Epithelial cell of prostate (primary cell): ENCODE data around the gene ARID1A.
"Not testable (repeated sequence)": the region's sequence is repeated elsewhere in the genome, so short reads cannot be mapped to it uniquely, and the experiment has no call there.

Source experiments
- DNase-seq: peaks from one replicate; pipeline ENCODE4 v3.0.0-alpha.2; 2011; ENCODE audit warnings: low read depth, low spot score
- H3K27ac ChIP-seq: fragments of 450-650 bp; 2 replicates; pipeline ENCODE4 v1.5.1; 2017; ENCODE audit warnings: mild to moderate bottlenecking

Gene ARID1A

GRCh38 chr1:26724926-26725325, 29.1 kb downstream of the ARID1A start:
- no peak overlapping the region for H3K27ac ChIP-seq
- no peak for DNase-seq

DNA sequence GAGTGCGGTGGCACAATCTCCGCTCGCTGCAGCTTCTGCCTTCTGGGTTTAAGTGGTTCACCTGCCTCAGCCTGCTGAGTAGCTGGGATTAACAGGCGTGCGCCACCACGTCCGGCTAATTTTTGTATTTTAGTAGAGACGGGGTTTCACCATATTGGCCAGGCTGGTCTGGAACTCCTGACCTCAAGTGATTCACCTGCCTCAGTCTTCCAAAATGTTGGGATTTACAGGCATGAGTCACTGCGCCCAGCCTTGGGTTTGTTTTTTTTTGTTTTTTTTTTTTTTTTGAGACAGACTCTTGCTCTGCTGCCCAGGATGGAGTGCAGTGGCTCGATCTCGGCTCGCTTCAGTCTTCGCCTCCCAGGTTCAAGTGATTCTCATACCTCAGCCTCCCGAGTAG, 30.1 kb downstream of the ARID1A start:
- H3K27ac ChIP-seq, DNase-seq: not testable (repeated sequence)

DNA sequence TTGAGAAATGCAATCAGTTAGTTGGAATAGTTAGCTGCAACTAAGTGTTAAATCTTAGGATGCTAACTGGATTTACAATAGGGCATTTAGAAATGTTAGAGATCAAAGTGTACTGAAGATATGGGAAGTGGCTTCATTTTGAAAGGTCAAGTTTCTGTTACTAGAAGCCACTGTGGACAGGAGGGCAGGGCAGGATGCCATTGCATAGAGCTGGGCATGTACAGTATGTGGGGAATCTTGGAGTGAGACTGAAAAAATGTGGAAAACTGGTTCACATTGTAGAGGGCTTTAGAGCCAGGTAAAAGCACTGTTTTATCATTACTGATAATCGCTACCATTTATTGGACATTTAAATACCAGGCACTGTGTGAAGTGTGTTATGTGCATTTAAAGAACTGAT, 31.0 kb downstream of the ARID1A start:
- DNase-seq: no peak
- H3K27ac ChIP-seq: no peak overlapping the region

DNA sequence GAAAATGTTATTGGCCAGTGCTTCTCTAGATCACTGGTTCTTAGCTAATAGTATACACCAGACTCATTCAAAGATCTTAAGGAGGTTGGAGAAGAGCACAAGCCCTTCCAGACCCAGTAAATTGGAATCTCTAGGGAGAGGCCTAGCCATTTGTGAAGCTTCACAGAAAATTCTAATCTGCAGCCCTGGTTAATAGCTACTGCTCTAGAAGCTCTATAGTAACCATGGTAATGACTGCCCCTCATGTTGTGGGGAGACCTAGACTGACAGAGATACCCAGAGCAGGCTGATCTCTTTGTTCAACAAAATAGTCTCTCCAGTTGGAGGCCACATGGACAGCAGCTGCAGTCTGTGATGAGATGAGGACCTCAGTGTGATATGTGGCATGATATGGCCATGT, 31.7 kb downstream of the ARID1A start:
- DNase-seq: no peak
- no peak overlapping the region for H3K27ac ChIP-seq

- DNase-seq: no peak
- no peak overlapping the region for H3K27ac ChIP-seq
Measured at GRCh38 chr1:26728645-26729044, 32.8 kb downstream of the ARID1A start.

DNA sequence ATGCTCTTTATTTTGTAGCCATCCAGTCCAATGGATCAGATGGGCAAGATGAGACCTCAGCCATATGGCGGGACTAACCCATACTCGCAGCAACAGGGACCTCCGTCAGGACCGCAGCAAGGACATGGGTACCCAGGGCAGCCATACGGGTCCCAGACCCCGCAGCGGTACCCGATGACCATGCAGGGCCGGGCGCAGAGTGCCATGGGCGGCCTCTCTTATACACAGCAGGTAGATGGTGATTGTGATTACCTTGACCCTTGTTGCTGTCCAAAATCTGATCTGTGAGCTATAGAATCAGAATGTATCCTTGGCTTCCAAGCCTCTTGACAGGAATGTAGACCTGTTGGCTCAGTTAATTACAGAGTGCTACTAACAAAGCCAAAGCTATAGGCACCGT, 33.8 kb downstream of the ARID1A start:
- DNase-seq: no peak
- no peak overlapping the region for H3K27ac ChIP-seq

- H3K27ac ChIP-seq: no peak overlapping the region
- no peak for DNase-seq
Measured at GRCh38 chr1:26730695-26731094, 34.9 kb downstream of the ARID1A start.

DNA sequence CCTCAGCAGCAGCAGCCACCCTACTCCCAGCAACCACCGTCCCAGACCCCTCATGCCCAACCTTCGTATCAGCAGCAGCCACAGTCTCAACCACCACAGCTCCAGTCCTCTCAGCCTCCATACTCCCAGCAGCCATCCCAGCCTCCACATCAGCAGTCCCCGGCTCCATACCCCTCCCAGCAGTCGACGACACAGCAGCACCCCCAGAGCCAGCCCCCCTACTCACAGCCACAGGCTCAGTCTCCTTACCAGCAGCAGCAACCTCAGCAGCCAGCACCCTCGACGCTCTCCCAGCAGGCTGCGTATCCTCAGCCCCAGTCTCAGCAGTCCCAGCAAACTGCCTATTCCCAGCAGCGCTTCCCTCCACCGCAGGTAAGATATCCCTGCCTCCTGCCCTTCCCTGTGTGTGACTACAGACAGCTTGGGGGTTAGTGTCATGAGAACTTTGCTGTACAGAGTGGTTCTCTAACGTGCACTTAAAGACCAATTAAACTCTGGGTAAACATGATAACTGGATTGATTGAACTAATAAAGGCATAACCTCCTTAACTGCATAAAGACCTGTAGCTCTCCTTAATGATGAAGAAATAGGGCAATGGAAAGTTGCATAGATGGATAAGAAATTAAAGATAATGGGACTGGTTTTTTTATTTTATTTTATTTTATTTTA, 35.6 kb downstream of the ARID1A start:
- no peak for DNase-seq
- no peak overlapping the region for H3K27ac ChIP-seq

GRCh38 chr1:26733392-26733791, 37.6 kb downstream of the ARID1A start:
- H3K27ac ChIP-seq: peak overlapping the region; percentile 78
- DNase-seq: no peak

GRCh38 chr1:26733982-26734381, 38.2 kb downstream of the ARID1A start:
- DNase-seq: no peak
- H3K27ac ChIP-seq: peak overlapping the region; percentile 78

- peak overlapping the region; percentile 78 for H3K27ac ChIP-seq
- no peak for DNase-seq
Measured at GRCh38 chr1:26734501-26735058, 38.8 kb downstream of the ARID1A start.

DNA sequence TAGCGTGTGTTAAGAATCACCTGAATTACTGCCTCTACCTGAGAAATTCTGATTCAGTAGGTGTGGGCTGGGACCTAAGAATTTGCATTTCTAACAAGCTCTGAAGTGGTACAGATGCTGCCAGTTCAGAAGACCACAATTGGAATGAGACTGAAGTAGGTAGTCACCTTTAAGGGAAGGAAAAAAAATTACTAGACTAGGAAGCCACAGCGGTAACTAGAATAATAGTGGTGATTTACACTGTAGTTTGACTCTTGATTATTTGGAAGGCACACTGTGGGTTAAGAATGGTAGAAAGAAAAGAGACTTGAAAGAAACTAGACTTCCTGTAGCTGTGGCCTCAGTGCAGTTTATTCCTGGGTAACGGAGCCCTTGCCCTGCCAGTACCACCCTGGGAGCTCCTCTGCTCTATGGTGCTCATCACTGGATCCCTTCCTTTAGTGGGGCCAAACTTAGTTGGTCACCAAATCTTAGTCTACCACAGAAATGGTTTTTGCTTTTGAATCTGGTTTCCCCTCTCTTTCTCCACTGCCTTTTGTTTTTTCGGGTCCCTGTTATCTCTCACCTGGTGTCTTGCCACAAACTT, 43.6 kb downstream of the ARID1A start:
- no peak overlapping the region for H3K27ac ChIP-seq
- no peak for DNase-seq

GRCh38 chr1:26740023-26740634, 44.3 kb downstream of the ARID1A start:
- H3K27ac ChIP-seq: no peak overlapping the region
- no peak for DNase-seq

DNA sequence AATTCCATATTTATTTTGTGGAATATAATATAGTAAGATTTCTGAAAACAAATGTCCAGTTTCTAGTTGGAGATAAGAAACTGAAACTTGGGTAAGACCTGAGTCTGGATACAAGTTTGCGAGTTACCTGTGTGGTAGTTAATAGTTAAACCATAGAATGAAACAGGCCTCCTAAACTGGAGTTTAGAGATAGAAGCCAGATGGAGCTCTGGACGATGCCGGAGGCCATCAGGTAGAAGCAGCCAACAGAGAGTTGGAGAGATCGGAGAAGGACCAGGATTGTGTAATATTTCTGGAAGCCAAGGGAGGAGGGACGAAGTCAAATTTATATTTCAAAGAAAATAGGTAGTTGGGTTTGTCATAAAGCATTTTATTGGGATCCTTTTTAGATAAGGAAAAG, 45.1 kb downstream of the ARID1A start:
- H3K27ac ChIP-seq: no peak overlapping the region
- no peak for DNase-seq

GRCh38 chr1:26743426-26744059, 47.7 kb downstream of the ARID1A start:
- DNase-seq: no peak
- H3K27ac ChIP-seq: peak overlapping the region; percentile 91

DNA sequence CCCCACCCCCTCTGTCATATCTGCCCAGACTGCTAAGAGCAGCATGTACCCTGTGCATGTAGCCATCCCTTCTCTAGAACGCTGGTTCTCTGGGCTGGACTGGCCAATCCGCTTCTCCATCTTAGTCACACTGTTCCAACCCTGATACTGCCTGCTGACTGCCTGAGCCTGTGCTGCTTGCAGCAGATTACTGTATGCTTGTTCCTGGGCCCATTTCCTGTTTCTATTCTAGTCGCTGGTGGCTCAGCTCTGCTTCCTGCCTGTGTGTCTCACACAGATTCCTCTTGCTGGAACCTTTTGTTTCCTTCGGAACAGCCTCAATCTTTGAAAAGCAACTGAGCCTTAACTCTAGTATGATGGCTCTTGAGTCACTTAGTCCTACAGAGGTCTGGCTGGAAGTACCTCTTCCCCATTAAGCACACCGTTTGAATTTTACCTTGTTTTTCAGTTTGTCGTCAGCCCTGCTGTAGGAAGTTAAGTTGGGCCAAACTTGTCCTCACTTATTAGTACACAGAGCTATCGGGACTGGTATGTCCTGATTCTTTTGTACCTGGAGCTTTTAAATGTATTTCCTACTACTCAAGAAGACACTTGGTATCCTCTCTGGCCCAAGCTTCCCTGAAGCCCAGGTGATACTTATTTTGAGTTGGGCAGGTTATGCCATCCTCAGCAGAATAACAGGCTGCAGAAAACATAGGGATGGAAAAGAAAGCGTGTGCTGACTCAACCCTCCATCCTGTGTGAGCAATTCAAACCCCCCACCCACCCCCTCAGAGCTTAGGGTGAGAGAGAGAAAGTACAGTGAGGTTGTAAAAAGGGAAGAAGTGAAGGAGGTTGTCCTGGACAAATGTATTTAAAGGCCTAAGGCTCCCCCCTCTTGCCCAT, 48.5 kb downstream of the ARID1A start:
- peak; percentile 86 for DNase-seq
- peak overlapping the region; percentile 91 for H3K27ac ChIP-seq

GRCh38 chr1:26745191-26745590, 49.4 kb downstream of the ARID1A start:
- peak overlapping the region; percentile 91 for H3K27ac ChIP-seq
- DNase-seq: no peak

DNA sequence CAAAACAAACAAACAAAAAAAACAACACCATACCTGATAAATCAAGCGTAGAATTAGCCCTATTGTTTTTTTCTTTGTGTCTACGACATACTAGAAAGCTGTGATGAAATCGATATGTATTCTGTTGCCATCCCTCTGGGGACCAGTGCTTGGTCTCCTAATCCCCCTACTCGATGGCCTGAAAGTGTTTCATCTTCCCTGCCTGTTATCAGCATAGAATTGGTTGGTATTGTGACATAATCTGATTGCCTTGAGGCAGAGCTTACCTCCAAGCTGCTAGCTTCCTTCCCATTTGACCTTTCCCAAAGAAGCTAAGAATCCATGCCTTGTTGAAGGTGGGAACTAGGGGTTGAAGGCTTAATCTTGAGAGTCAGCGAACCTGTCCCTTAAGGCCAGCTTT, 51.2 kb downstream of the ARID1A start:
- DNase-seq: no peak
- no peak overlapping the region for H3K27ac ChIP-seq

DNA sequence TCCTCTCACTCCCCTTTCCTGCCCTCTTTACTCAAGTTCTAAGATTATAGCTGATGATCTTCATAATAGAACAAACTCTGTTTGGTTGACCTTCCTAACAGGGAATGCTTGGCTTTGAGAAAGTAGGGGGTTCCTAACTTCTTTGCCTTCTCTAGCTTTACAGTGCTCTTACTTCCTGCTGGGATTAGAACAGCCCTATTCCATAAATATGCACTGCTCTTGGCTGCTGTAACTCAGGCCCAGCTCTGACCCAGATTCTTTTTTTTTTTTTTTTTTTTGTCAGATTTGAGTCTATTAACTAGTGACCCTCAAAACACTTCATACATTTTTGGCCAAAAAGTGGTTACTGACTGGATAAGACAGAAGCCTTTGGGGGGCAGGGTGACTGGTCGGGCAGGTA, 52.5 kb downstream of the ARID1A start:
- H3K27ac ChIP-seq: no peak overlapping the region
- no peak for DNase-seq

DNA sequence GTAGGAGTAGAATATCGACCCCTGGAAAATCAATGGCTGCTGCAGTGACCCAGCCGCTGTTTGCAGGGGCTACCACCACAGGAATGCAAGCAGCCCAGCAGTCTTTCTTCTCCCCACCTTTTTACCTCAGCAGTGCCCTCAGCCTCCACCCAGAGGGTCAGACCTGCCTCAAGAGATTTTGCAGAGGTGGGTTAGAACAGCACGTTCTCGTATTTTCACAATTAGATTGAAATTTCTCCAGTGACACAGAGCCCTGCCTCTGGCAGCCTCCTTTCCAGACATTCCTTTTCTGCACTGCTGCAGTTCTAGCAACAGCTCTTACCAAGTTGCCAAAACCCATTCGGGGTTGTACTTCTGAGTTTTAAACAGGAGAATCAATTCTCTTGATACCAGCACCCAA, 53.6 kb downstream of the ARID1A start:
- DNase-seq: no peak
- H3K27ac ChIP-seq: no peak overlapping the region
